SIG-M5 treated with dmso at 0.1 percent for 504 hours (cell line): Measurements from ENCODE around the gene MAST3.

Experiments
- DNase-seq: peaks from one replicate; lab custom pipeline; 2025; ENCODE audit not compliant: unreplicated experiment; lab: John Stamatoyannopoulos, UW

MAST3 gene

DNA sequence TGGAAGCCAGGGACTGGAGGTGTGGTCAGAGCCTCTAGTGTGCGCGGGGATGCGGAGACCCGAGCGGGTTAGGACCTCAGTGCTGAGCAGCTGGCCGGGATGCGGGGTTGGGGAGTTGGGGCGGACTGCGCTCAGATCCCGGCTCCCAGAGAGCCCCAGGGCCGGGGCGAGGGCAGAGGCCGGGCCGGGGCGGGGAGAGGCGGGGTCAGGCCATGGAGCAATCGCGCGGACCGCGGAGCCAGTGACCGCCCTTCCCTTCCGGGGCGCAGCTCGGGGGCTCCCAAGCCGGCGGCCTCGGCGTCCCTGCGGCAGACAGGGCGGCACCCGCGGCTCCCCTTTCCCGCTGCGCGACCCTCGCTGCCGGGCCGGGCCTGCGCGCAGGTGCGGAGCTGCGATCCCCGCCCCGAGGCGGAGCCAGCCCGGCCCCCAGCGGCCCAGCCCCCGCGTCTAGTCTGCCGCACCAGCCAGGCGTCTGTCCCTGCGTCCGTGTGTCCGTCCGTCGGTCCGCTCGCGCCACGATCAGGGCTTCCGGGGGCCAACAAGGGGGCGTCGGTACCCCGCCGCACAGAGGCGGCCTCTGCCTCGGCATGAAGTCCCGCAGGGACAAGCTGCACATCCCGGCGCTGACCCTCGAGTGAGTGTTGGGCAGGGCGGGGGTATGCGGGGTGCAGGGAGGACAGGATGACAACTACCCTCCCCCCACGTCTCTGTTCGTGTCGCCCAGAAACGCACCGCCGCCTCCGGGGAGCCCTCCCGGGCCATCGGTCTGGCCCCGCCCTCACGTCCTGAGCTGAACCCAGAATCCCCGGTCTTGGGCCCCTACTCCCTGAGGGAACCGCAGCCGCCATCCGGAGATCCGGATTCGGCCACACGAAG, 12.4 kb downstream of the MAST3 start:
- no peak for DNase-seq

GRCh38 chr19:18110609-18111232, 13.1 kb downstream of the MAST3 start:
- no peak for DNase-seq

GRCh38 chr19:18112989-18113478, 15.5 kb downstream of the MAST3 start:
- DNase-seq: peak; percentile 68

GRCh38 chr19:18113827-18114226, 16.2 kb downstream of the MAST3 start:
- DNase-seq: no peak

DNA sequence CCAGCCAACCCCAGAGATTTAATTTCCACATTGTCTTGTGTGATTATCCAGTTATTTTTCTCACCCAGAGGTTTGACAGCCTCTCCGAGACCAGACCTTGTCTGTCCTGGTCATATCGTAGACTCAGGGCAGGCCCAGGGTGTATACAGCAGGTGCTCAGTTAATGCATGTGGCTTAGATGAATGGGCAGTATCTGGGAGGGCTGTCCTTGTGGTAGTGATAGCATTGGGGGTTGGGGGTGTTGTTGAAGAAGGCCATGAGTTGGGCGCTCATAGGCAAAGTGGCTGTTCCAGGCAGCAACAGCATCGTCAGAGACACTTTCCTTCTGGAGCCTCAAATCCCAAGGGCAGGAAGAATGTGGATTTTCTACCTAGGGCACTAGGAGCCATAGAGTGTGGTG, 16.9 kb downstream of the MAST3 start:
- DNase-seq: no peak

- no peak for DNase-seq
These were observed 19.8 kb downstream of the MAST3 start for GRCh38 chr19:18117364-18117691.

DNA sequence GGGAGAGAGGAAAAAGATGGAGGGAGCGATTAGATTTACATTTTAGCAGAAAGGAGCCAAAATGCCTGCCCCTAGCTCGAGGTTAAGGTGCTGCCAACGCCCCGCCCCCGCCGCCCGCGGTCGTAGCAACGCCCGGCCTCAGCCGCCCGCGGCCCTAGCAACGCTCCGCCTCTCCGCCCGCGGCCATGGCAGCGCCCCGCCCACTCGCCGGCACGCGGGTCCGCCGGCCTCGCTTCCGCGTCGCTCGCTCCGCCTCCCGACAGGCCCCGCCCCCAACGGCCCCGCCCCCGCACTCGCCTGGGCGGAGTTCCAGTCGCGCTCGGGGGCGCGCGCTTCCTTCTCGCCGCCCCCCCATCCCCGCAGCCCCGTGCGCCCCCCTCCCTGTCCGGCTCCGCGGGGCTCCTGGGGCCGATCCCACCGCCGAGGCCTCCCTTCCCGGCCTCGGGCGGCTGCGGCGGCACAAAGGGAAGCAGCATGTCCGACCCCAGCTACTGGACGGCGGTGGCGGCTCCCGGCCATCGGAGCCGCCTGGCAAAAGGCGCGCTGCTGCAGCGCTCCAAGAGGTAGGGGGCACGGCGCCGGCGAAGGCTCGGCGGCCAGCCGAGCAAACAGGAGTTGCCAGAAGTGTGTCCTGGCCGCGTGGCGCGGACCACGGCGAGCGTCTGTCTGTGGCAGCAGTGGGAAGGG, 20.3 kb downstream of the MAST3 start:
- peak; percentile 81 for DNase-seq

GRCh38 chr19:18118420-18119012, 20.9 kb downstream of the MAST3 start:
- no peak for DNase-seq

DNA sequence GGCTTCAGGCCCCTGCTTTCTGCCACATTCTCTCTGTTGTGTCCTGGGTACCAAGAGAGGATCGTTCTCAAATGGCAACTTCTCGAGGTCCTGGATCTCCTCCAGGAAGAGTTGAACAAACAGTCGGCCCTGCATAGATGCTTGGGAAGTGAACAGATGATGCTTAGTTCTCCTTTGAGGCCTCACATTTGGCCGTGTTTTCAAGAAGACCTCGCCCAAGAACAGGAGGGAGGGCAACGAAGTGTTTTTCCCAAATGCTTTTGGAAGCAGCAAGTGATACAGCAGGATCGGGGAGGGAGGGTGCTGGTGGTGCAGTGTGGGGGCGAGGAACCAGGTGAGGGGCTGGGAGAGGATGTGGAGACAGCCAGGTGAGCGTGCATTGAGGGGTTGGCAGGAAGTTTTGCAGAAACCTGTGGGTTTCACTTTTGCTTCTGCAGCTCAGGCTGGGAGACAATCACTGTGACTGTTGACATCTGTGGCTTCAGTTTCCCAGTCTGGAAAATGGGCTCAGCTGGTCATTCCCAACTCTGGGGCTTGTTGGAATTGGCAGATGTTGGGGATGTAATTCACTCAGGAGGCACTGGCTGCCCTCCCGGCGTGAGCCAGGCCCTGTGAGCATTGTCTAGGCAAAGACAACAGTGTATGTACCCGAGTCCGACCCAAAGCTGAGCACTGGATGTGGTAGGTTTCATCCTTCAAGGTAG, 21.6 kb downstream of the MAST3 start:
- no peak for DNase-seq

GRCh38 chr19:18119717-18120105, 22.1 kb downstream of the MAST3 start:
- no peak for DNase-seq

GRCh38 chr19:18120127-18120526, 22.5 kb downstream of the MAST3 start:
- no peak for DNase-seq

DNA sequence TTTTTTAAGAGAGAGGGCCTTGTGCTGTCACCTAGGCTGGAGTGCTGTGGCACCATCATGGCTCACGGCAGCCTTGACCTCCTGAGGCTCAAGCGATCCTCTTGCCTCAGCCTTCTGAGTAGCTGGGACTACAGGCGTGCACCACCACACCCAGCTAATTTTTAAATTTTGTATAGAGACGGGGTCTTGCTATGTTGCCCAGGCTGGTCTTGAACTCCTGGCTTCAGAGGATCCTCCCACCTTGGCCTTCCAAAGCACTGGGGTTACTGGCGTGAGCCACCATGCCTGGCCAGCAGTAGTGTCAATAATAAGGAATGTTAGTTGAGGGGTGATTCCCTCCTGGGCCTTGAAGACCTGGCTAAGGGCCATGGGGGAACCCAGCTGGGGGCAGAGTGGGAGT, 23.6 kb downstream of the MAST3 start:
- DNase-seq: no peak

DNA sequence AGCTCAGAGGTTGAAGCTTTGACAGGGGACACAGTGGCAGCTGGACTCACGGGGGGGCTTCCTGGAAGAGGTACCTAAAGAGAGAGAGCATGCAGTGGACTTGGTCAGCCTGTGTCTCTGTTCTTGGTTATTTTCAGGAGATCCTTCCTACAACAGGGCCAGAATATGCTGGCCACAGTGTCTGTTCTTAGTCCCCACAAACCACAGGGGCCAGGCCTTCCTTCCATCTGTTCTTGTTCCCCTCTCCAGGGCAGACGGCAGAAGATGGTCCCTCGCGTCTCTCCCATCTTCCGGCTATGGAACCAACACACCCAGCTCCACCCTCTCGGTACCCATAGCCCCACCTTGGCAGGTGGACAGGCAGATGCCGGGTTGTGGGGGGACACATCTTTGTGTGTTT, 24.8 kb downstream of the MAST3 start:
- no peak for DNase-seq

DNA sequence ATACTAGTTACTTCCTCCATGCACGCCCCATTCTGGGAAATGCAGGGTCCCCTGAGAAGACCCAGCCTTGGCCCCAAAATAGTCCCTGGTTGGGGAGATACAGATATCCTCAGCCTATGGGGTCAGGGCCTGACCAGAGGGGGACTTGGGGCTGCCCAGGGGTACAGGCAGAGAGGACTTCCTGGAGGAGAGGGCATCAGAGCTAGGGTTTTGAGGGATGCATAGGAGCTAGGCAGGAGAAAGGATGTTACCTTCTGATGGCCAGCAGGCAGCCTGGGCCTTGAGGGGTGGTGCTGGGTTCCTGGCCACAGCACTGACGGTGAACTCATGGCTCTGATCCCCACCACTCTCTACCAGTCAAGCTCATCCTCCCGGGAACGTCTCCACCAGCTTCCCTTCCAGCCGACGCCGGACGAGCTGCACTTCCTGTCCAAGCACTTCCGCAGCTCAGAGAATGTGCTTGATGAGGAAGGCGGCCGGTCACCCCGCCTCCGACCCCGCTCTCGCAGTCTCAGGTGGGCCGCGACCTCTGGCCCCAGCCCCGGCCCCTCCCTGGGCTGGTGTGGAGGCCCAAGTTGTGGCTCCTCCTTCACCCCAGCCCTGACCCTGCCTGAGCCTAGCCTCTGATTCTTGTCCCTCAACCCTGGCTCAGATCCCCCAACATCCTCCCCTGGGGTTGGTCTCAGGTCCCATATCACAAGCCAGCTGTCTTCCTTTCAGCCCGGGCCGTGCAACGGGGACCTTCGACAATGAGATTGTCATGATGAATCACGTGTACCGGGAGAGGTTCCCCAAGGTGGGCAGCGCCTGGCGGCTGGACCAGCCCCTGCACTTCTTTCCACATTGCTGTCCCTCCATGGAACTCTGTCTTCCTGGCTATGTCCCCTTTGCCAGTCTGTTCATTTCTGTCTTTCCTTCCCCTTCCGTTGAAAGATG, 25.6 kb downstream of the MAST3 start:
- no peak for DNase-seq

GRCh38 chr19:18123819-18124218, 26.2 kb downstream of the MAST3 start:
- DNase-seq: no peak

DNA sequence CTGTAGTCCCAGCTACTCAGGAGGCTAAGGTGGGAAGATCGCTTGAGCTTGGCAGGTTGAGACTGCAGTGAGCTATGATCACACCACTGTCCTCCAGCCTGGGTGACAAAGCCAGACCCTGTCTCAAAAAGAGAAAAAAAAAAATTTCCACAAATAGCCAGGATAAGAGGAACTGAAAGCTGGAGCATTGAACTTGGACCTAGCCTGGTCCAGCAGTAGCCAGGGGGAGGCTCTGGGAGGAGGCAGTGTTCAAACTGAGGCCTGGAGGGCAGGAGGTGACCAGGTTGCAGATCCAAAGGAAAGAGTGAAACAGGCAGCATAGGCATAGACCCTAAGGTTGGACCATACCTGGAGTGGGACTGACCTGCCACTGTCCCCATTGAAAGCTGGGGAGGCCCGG, 28.5 kb downstream of the MAST3 start:
- DNase-seq: no peak

DNA sequence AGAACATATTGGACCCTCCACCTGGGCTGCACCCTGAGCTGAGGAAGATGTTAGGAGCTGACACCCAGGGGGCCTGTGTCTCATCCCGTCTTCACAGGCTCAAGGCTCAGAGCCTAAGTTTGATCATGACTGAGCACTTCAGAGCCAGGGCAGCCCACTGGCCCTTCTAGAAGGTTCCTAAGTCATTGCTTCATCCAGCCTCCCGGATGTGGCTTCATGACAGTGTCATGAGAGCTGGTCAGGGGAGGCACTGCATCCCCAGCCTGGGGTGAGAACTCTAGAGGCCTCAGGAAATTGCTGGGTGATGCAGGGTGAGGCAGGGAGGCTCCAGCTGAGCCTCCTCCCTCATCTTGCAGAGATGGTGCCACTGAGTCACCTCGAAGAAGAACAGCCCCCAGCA, 30.5 kb downstream of the MAST3 start:
- DNase-seq: peak; percentile 60

GRCh38 chr19:18128805-18129204, 31.2 kb downstream of the MAST3 start:
- DNase-seq: no peak

DNA sequence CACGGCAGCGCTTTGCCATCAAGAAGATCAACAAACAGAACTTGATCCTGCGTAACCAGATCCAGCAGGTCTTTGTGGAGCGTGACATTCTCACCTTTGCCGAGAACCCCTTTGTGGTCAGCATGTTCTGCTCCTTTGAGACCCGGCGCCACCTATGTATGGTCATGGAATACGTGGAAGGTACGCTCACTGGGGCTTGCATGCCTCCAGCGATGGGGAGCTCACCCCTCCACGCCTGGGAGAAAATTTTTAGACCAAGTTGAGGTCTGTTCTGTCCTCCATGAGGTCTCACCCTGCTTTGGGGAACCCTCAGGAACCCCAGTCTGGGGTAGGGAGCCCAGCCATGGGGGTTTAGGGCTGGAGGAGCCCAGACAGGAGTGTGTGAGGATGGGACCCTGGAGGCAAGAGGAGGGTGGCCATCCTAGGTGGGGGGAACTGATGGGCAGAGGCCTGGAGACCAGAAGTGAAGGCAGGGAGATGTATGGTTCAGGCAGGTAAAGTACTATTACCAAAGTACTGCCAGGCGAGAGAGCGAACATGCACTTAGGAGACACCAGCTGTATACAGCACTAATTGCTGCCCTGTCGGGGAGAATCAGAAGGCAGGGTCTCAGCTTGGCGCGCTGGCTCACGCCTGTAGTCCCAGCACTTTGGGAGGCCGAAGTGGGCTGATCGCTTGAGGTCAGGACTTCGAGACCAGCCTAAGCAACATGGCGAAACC, 33.1 kb downstream of the MAST3 start:
- DNase-seq: no peak
